WTC11 (cell line): ENCODE results near the gene SPDEF. TPM values are rescaled to one million over a fixed set of nuclear protein-coding genes. Genes with fewer than 3 reads are reported as not detected.
A peak's percentile ranks its signal among the peaks of the same experiment; 100 is the strongest.

Experiments
- ATAC-seq: fragments of 200-7000 bp; cut with Tn5 transposase; 2 replicates; pipeline ENCODE4 v1.10.0; 2021; ENCODE audit warnings: mild to moderate bottlenecking, moderate library complexity
- CTCF ChIA-PET: fragments of 300-600 bp; sonication (Branson Sonifier 250); formaldehyde crosslinking; loops from one replicate; lab custom pipeline; 2021; ENCODE audit warnings: antibody characterized with exemption; lab: Charles Lee
- POLR2A ChIA-PET: fragments of 350-600 bp; sonication (Branson Sonifier 250); formaldehyde crosslinking; loops from one replicate; lab custom pipeline; 2021; ENCODE audit warnings: antibody characterized with exemption; lab: Charles Lee
- DNase-seq: peaks from one replicate; pipeline ENCODE4 v3.0.0; 2021; ENCODE audit warnings: low spot score
- H3K27ac Mint-ChIP-seq: 2 replicates; pipeline ENCODE4 v1.8.0; 2021; ENCODE audit warnings: mixed read lengths
- H3K27me3 Mint-ChIP-seq: 2 replicates; pipeline ENCODE4 v1.8.0; 2021; ENCODE audit warnings: low read depth, mild to moderate bottlenecking, moderate library complexity, mixed read lengths
- H3K36me3 Mint-ChIP-seq: 2 replicates; pipeline ENCODE4 v1.8.0; 2021; ENCODE audit warnings: mixed read lengths
- H3K4me1 Mint-ChIP-seq: 2 replicates; pipeline ENCODE4 v1.8.0; 2022; ENCODE audit warnings: mixed read lengths
- H3K4me3 Mint-ChIP-seq: 2 replicates; pipeline ENCODE4 v1.8.0; 2021; ENCODE audit warnings: mild to moderate bottlenecking, moderate library complexity, mixed read lengths
- H3K9me3 Mint-ChIP-seq: 2 replicates; pipeline ENCODE4 v1.8.0; 2021; ENCODE audit warnings: mixed read lengths
- ATF1 ChIP-seq: sonication (generic); formaldehyde crosslinking; IDR thresholded peaks from 2 replicates; pipeline ENCODE4 v1.8.1; 2023; ENCODE audit warnings: mild to moderate bottlenecking, moderate library complexity, missing genetic modification reagents
- CBFB ChIP-seq: sonication (generic); formaldehyde crosslinking; IDR thresholded peaks from 2 replicates; pipeline ENCODE4 v1.8.1; 2022; ENCODE audit warnings: mild to moderate bottlenecking, low read depth, missing genetic modification reagents
- GABPB1 ChIP-seq: sonication (generic); formaldehyde crosslinking; IDR thresholded peaks from 2 replicates; pipeline ENCODE4 v1.8.1; 2023; ENCODE audit warnings: mild to moderate bottlenecking, missing genetic modification reagents
- GTF2I ChIP-seq: fragments of 250-450 bp; sonication (Bioruptor Pico); conservative IDR thresholded peaks from 2 replicates; pipeline ENCODE4 v1.4.0; 2021; ENCODE audit warnings: mild to moderate bottlenecking
- NFE2L1 ChIP-seq: sonication (generic); formaldehyde crosslinking; IDR thresholded peaks from 2 replicates; pipeline ENCODE4 v1.8.1; 2023; ENCODE audit warnings: missing genetic modification reagents
- SMAD3 ChIP-seq: sonication (generic); formaldehyde crosslinking; IDR thresholded peaks from 2 replicates; pipeline ENCODE4 v1.8.0; 2022; ENCODE audit warnings: missing genetic modification reagents, mild to moderate bottlenecking, borderline replicate concordance
- TEAD1 ChIP-seq: sonication (generic); formaldehyde crosslinking; IDR thresholded peaks from 2 replicates; pipeline ENCODE4 v1.8.0; 2022; ENCODE audit warnings: mild to moderate bottlenecking, missing genetic modification reagents
- ZNF138 ChIP-seq: sonication (generic); formaldehyde crosslinking; conservative IDR thresholded peaks from 2 replicates; pipeline ENCODE4 v1.8.1; 2022; ENCODE audit warnings: mild to moderate bottlenecking, moderate library complexity, missing genetic modification reagents
- ZNF263 ChIP-seq: sonication (generic); formaldehyde crosslinking; IDR thresholded peaks from 2 replicates; pipeline ENCODE4 v1.8.1; 2022; ENCODE audit warnings: low read depth, mild to moderate bottlenecking, moderate library complexity, missing genetic modification reagents
- total RNA-seq: library from RNA; stranded (reverse); gene quantifications from 3 replicates; pipeline ENCODE4 v1.2.3, GENCODE V29; 2021
- TF ChIP-seq, protein P1 (sequence below): fragments of 250-450 bp; sonication (Bioruptor Pico); IDR thresholded peaks from 2 replicates; pipeline ENCODE4 v1.9.0; 2021; ENCODE audit warnings: moderate library complexity, mild to moderate bottlenecking, inconsistent platforms, borderline replicate concordance
- TF ChIP-seq, protein P2 (sequence below): fragments of 250-450 bp; sonication (Bioruptor Pico); IDR thresholded peaks from 2 replicates; pipeline ENCODE4 v1.9.0; 2021; ENCODE audit warnings: mild to moderate bottlenecking, borderline replicate concordance

Gene SPDEF
- total RNA-seq, 1 experiment from 2014 or later = 0.72 TPM

DNA sequence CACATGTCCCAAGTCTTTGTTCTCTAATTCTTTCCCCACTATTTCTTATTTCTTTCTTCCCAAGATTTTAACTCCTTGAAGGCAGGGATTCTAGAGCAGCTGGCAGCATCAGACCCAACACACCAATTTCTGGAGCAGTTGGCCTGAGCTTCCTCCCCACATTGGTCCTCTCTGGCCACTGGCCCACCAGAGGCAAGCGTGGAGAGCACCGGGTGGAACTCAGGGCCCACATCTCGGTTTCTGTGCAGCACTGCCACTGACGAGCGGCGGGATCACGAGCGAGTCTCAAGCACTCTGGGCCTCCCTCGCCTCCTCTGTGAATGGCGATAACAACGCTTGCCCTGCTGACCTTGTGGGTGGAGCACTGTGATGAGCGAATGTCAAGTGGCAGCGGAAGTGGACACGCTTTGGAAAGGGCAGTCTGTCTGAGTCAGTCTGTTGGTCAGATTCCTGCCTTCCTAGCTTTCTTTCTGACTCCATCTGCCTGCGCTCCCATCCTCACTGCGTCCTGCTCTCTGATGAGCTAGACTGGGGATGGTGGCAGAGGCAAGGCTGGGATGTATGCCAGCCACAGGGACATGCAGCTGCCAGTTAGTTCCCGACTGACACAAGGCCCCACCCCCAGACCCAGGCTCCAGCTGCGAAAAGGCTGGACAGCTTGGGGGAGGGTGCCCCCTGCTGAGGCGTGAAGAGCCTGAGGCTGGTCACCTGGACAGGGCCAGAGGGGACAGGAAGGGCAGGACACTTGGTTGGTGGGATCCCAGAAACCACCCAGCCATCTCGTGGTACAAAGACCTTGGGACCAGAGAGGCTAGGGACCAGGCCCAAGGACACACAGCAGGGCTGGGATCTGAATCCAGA, 4.5 kb upstream of the SPDEF start:
- peaks cover 14% of the 10 kb centered on the region for H3K4me1 Mint-ChIP-seq
- no peaks in the 10 kb centered on the region; the same call in 1 of the 2 replicates for H3K27me3 Mint-ChIP-seq
- ChIA-PET POLR2A (no interaction called here), CTCF (interaction anchor here (0.6 to 2.3 kb wide), 7 partner anchors 16 to 101 kb away, joined by 3 to 10 read pairs (median 4); partner anchors contain the start of gene PACSIN1)
- no peaks in the 10 kb centered on the region for H3K36me3 Mint-ChIP-seq
- H3K27ac Mint-ChIP-seq = peak overlapping the region; percentile 11; the same call in 1 of the 2 replicates
- ATAC-seq (no peak), DNase-seq (peak; percentile 39)
- H3K9me3 Mint-ChIP-seq = no peaks in the 10 kb centered on the region
- TF ChIP-seq TEAD1 (CRISPR knock-in tag) (0 out of 2 replicates have a peak, but pooled peaks have one; percentile 15), GTF2I (CRISPR knock-in tag) (peak; percentile 82), GABPB1 (CRISPR knock-in tag) (peak; percentile 72), CBFB (CRISPR knock-in tag) (no peak), ZNF263 (CRISPR knock-in tag) (no peak)
- no peak overlapping the region for H3K4me3 Mint-ChIP-seq

DNA sequence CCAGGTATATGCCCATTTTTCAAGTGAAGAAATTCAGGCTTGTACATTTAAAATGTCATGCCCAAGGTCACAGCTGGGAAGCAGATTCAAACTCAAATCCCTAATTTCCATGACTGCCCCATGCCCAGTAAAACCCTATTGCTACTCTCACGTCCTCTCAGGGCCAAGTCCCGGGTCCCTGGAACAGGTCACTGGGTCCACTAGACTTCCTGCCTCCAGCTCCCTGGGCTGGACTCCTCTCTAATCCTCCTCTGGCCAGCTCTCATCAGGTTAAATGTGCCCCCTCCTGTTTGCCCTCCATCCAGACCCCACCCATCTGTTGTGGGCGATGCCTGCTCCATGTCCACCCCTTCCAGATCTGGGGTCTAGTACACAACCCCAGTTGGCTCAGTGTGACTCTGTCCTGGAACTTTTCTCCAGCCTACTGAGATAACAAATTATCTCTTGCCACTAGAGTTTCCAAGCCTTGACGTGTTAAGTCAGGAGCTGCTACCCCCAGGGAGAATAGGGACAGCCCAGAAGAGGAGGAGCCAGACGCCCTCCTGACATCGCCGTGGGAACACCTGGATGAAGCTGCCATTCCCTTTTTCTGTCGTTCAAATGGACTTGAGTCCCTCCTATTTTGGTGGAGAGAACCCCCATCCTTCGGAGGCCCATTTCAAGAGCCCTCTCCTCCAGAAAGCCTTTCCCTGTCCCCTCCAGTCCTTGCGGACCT, 3.7 kb upstream of the SPDEF start:
- TF ChIP-seq, protein P1, sequence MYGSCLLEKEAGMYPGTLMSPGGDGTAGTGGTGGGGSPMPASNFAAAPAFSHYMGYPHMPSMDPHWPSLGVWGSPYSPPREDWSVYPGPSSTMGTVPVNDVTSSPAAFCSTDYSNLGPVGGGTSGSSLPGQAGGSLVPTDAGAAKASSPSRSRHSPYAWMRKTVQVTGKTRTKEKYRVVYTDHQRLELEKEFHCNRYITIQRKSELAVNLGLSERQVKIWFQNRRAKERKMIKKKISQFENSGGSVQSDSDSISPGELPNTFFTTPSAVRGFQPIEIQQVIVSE = no peak
- TF ChIP-seq, protein P2, sequence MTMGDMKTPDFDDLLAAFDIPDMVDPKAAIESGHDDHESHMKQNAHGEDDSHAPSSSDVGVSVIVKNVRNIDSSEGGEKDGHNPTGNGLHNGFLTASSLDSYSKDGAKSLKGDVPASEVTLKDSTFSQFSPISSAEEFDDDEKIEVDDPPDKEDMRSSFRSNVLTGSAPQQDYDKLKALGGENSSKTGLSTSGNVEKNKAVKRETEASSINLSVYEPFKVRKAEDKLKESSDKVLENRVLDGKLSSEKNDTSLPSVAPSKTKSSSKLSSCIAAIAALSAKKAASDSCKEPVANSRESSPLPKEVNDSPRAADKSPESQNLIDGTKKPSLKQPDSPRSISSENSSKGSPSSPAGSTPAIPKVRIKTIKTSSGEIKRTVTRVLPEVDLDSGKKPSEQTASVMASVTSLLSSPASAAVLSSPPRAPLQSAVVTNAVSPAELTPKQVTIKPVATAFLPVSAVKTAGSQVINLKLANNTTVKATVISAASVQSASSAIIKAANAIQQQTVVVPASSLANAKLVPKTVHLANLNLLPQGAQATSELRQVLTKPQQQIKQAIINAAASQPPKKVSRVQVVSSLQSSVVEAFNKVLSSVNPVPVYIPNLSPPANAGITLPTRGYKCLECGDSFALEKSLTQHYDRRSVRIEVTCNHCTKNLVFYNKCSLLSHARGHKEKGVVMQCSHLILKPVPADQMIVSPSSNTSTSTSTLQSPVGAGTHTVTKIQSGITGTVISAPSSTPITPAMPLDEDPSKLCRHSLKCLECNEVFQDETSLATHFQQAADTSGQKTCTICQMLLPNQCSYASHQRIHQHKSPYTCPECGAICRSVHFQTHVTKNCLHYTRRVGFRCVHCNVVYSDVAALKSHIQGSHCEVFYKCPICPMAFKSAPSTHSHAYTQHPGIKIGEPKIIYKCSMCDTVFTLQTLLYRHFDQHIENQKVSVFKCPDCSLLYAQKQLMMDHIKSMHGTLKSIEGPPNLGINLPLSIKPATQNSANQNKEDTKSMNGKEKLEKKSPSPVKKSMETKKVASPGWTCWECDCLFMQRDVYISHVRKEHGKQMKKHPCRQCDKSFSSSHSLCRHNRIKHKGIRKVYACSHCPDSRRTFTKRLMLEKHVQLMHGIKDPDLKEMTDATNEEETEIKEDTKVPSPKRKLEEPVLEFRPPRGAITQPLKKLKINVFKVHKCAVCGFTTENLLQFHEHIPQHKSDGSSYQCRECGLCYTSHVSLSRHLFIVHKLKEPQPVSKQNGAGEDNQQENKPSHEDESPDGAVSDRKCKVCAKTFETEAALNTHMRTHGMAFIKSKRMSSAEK (CRISPR knock-in tag) = no peak
- TF ChIP-seq, all 79 proteins: peak for 0
- H3K9me3 Mint-ChIP-seq = no peaks in the 10 kb centered on the region
- H3K36me3 Mint-ChIP-seq = no peaks in the 10 kb centered on the region
- H3K27me3 Mint-ChIP-seq = no peaks in the 10 kb centered on the region; the same call in 1 of the 2 replicates
- ChIA-PET CTCF (interaction anchor here (0.6 to 2.3 kb wide), 7 partner anchors 15 to 100 kb away, joined by 3 to 10 read pairs (median 4); partner anchors contain the start of gene PACSIN1), POLR2A (no interaction called here)
- H3K27ac Mint-ChIP-seq = 0 out of 2 replicates have a peak overlapping the region, but pooled peaks have one; percentile 11
- DNase-seq (no peak), ATAC-seq (peak; percentile 56)
- H3K4me1 Mint-ChIP-seq = peaks cover 14% of the 10 kb centered on the region
- H3K4me3 Mint-ChIP-seq = no peak overlapping the region

DNA sequence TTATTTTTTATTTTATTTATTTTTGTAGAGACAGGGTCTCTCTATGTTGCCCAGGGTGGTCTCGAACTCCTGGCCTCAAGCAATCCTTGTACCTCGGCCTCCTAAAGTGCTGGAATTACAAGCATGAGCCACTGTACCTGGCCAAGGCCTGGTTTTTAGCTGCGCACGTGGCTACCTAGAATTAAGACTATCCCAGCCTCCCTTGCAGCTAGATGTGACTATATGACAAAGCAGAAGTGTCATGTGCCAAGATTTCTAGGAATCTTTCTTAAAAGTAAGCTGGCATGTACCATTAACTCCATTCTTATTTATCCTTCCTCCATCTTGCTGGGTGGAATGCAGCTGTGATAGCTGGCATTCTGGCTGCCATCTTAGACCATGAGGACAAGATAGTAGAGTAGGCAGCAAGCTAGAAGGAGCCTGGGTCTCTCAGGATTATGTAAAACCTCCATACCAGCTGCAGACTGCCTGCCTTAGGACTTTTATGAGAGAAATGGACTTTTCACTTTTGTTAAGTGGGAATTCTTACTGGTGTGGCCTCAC, 2.1 kb upstream of the SPDEF start:
- H3K27ac Mint-ChIP-seq = no peak overlapping the region
- CTCF ChIA-PET = no interaction called here
- peaks cover 17% of the 10 kb centered on the region for H3K4me1 Mint-ChIP-seq
- POLR2A ChIA-PET = no interaction called here
- TF ChIP-seq, protein P1 = no peak
- TF ChIP-seq SMAD3 (CRISPR knock-in tag) (no peak), NFE2L1 (no peak), GABPB1 (CRISPR knock-in tag) (no peak), ATF1 (no peak), ZNF138 (no peak)
- TF ChIP-seq, all 79 proteins: peak for 0
- ATAC-seq = no peak
- Mint-ChIP-seq H3K9me3 (no peaks in the 10 kb centered on the region), H3K4me3 (no peak overlapping the region), H3K27me3 (no peaks in the 10 kb centered on the region; the same call in 1 of the 2 replicates), H3K36me3 (no peaks in the 10 kb centered on the region)
- DNase-seq = no peak
